ENCODE results near the gene SNX25. TPM values are rescaled to one million over a fixed set of nuclear protein-coding genes. Genes with fewer than 3 reads are reported as not detected.

The SNX25 gene
- total and polyA plus RNA-seq, 2 of the 13 experiments (the other 11 are each of a cell fraction or from before 2014, with no cell fraction given): 23.4 to 23.5 TPM

DNA sequence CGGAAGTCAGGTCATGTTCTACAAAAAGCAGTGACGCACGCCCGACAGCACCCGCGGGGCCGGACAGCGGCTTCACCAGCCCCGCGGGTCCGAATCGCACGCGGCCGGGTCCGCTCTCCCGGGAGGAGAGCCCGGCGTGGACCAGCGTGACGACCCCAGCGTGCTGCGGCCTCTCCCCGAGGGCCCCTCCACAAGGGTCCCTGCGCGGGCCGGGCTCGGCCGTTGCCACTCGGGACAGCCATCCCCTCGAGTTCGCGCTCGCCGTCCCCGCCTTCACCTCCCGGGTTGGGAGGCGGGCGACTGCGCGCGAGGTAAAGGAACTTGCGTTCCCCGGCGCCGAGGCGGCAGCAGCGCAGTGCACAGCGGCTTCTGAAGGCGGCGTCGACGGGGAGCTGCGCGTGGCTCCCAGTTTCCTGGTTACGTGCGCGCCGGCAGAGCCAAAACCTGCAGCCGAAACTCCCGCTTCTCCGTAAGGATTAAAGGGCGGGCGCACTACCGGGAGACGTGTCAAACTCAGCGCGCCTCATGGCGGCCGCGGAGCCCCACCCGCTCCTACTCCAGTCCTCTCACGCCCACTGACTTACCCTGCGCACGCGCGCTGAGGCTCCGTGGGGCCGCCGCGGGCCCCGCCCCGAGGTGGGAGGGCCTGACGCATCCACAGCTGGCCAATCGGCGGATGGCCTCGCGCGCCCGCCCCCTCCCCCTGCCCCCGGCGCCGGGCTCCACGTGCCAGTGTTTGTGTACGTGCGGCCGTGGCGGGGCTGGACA, 186.7 kb downstream of the SNX25 start:
- Histone ChIP-seq H2AFZ (ENCODE audit: low read length) (no peak overlapping the region), H4K20me1 (ENCODE audit: insufficient read depth, low read length) (no peaks in the 10 kb centered on the region; the same call in 1 of the 2 replicates), H3K4me2 (ENCODE audit: low read depth, low read length) (peak overlapping the region; percentile 81), H3K4me1 (ENCODE audit: insufficient read depth, low read length) (peaks cover 44% of the 10 kb centered on the region), H3K4me3 (replicated peaks in 1 of 3; ENCODE audit: insufficient read depth in 1 of 3, low read depth in 2 of 3, low read length in 3 of 3) (peak overlapping the region; percentile 65 to 75 (median 71); a peak in 5 of 6 replicates), H3K36me3 (replicated peaks in 1 of 2; ENCODE audit: control insufficient read depth in 1 of 2, insufficient read depth in 2 of 2, low read length in 2 of 2) (peaks cover 2 to 21% of the 10 kb centered on the region in 2 experiments; a peak in 3 of 5 replicates), H3K79me2 (ENCODE audit: insufficient read depth, low read length) (peaks cover 2% of the 10 kb centered on the region), H3K27ac (ENCODE audit: extremely low read length, insufficient read depth, low read length) (peak overlapping the region; percentile 95), H3K9ac (ENCODE audit: insufficient read depth, low read depth, low read length) (peak overlapping the region; percentile 77), H3K9me3 (ENCODE audit: low read length) (no peaks in the 10 kb centered on the region), H3K27me3 (ENCODE audit: control insufficient read depth in 1 of 2, insufficient read depth in 2 of 2, low read length in 2 of 2) (no peaks in the 10 kb centered on the region)
- DNase-seq (ENCODE audit: low spot score): peak; percentile 96
- 0% methylated on average over 3 of the region's 98 CpGs for WGBS (ENCODE audit: low lambda C conversion rate)
- intact Hi-C loops (cut with micrococcal nuclease; ENCODE audit: unreplicated experiment) (loop anchor here (5.0 kb wide), 1 partner anchor 194 kb away; the partner anchor contains the start of gene CFAP97), in situ Hi-C loops (cut with HindIII; ENCODE audit: extremely low pct_ligation_motif_present, low pct_unique_long_range_greater_than_20kb) (no loop called here)
- ChIA-PET CTCF (ENCODE audit: low intra/inter-chr PET ratio, low total read pairs) (no interaction called here), POLR2A (interaction anchor here (0.5 to 2.7 kb wide), 9 partner anchors 10 to 195 kb away, joined by 3 to 30 read pairs (median 5); partner anchors contain the start of gene UFSP2)
- peak; percentile 85 for ATAC-seq
- no TSS peak for BruUV-seq (replicated peaks)
- peak; percentile 65 for FAIRE-seq
- peak; percentile 98 for TF ChIP-seq ARNTL (CRISPR knock-in tag; IDR thresholded peaks at IDR 0.05)
- TF ChIP-seq ZNF496 (CRISPR knock-in tag; IDR thresholded peaks at IDR 0.05; ENCODE audit: insufficient replicate concordance): no peak
- TF ChIP-seq ZNF766 (CRISPR knock-in tag; IDR thresholded peaks at IDR 0.05; ENCODE audit: borderline replicate concordance): peak; percentile 97
- TF ChIP-seq FOXA1 (IDR thresholded peaks at IDR 0.05): no peak
- peak; percentile 55; the same call in 1 of the 2 replicates for TF ChIP-seq FOXA1 (CRISPR knock-in tag; IDR thresholded peaks at IDR 0.05)
- TF ChIP-seq ZNF616 (CRISPR knock-in tag; IDR thresholded peaks at IDR 0.05; ENCODE audit: low read depth): peak; percentile 91
- TF ChIP-seq MED8 (CRISPR knock-in tag; IDR thresholded peaks at IDR 0.05; ENCODE audit: insufficient replicate concordance): no peak
- TF ChIP-seq, protein P1, sequence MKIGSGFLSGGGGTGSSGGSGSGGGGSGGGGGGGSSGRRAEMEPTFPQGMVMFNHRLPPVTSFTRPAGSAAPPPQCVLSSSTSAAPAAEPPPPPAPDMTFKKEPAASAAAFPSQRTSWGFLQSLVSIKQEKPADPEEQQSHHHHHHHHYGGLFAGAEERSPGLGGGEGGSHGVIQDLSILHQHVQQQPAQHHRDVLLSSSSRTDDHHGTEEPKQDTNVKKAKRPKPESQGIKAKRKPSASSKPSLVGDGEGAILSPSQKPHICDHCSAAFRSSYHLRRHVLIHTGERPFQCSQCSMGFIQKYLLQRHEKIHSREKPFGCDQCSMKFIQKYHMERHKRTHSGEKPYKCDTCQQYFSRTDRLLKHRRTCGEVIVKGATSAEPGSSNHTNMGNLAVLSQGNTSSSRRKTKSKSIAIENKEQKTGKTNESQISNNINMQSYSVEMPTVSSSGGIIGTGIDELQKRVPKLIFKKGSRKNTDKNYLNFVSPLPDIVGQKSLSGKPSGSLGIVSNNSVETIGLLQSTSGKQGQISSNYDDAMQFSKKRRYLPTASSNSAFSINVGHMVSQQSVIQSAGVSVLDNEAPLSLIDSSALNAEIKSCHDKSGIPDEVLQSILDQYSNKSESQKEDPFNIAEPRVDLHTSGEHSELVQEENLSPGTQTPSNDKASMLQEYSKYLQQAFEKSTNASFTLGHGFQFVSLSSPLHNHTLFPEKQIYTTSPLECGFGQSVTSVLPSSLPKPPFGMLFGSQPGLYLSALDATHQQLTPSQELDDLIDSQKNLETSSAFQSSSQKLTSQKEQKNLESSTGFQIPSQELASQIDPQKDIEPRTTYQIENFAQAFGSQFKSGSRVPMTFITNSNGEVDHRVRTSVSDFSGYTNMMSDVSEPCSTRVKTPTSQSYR (CRISPR knock-in tag; IDR thresholded peaks at IDR 0.05; ENCODE audit: borderline replicate concordance): no peak
- TF ChIP-seq, protein P2, sequence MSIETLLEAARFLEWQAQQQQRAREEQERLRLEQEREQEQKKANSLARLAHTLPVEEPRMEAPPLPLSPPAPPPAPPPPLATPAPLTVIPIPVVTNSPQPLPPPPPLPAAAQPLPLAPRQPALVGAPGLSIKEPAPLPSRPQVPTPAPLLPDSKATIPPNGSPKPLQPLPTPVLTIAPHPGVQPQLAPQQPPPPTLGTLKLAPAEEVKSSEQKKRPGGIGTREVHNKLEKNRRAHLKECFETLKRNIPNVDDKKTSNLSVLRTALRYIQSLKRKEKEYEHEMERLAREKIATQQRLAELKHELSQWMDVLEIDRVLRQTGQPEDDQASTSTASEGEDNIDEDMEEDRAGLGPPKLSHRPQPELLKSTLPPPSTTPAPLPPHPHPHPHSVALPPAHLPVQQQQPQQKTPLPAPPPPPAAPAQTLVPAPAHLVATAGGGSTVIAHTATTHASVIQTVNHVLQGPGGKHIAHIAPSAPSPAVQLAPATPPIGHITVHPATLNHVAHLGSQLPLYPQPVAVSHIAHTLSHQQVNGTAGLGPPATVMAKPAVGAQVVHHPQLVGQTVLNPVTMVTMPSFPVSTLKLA (IDR thresholded peaks at IDR 0.05): peak; percentile 99
- peak; percentile 99; the same call in 1 of the 2 replicates for TF ChIP-seq BCL3 (CRISPR knock-in tag; IDR thresholded peaks at IDR 0.05)
- 0 out of 2 replicates have a peak, but pooled peaks have one; percentile 79 for TF ChIP-seq ZBTB3 (CRISPR knock-in tag; IDR thresholded peaks at IDR 0.05; ENCODE audit: borderline replicate concordance, low read depth)
- peak; percentile 86 for TF ChIP-seq MYC (CRISPR knock-in tag; IDR thresholded peaks at IDR 0.05; ENCODE audit: borderline replicate concordance)
- TF ChIP-seq, protein P3, sequence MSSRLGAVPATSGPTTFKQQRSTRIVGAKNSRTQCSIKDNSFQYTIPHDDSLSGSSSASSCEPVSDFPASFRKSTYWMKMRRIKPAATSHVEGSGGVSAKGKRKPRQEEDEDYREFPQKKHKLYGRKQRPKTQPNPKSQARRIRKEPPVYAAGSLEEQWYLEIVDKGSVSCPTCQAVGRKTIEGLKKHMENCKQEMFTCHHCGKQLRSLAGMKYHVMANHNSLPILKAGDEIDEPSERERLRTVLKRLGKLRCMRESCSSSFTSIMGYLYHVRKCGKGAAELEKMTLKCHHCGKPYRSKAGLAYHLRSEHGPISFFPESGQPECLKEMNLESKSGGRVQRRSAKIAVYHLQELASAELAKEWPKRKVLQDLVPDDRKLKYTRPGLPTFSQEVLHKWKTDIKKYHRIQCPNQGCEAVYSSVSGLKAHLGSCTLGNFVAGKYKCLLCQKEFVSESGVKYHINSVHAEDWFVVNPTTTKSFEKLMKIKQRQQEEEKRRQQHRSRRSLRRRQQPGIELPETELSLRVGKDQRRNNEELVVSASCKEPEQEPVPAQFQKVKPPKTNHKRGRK (CRISPR knock-in tag; IDR thresholded peaks at IDR 0.05): no peak
- TF ChIP-seq, protein P4, sequence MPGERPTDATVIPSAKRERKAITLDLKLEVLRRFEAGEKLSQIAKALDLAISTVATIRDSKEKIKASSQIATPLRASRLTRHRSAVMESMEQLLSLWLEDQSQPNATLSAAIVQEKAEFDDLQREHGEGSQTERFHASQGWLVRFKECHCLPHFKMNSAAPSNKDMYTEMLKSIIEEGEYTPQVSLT (CRISPR knock-in tag; IDR thresholded peaks at IDR 0.05; ENCODE audit: borderline replicate concordance, low read depth): peak; percentile 96
- TF ChIP-seq SP140L (CRISPR knock-in tag; IDR thresholded peaks at IDR 0.05; ENCODE audit: borderline replicate concordance): peak; percentile 77; the same call in 1 of the 2 replicates
